HepG2 (cell line): Measurements from ENCODE around the gene PACS2. TPM values are rescaled to one million over a fixed set of nuclear protein-coding genes. Genes with fewer than 3 reads are reported as not detected.

Experiments
- ATAC-seq: fragments of 200-7000 bp; cut with Tn5 transposase; 3 replicates; pipeline ENCODE4 v1.9.1; 2020; ENCODE audit warnings: mild to moderate bottlenecking, moderate library complexity
- BruUV-seq: library from RNA; stranded (reverse); fragments of 400-500 nt; replicated peaks from 2 replicates; lab custom pipeline; 2021; lab: Mats Ljungman, UMichigan
- CTCF ChIA-PET: fragments of 300-600 bp; formaldehyde crosslinking; extraction: SDS; loops from one replicate; lab custom pipeline; 2021; ENCODE audit warnings: low total read pairs, inconsistent platforms, low intra/inter-chr PET ratio; lab: Yijun Ruan, JAX
- POLR2A ChIA-PET: fragments of 350-600 bp; sonication (Branson Sonifier 250); formaldehyde crosslinking; loops from one replicate; lab custom pipeline; 2020; ENCODE audit warnings: antibody characterized with exemption, inconsistent platforms; lab: Yijun Ruan, JAX
- DNase-seq: peaks from one replicate; pipeline ENCODE4 v3.0.0-alpha.2; 2015; ENCODE audit warnings: low spot score
- FAIRE-seq: peaks from 3 replicates; lab custom pipeline; 2011; peaks lifted over from hg19 to GRCh38; lab: Jason Lieb, UNC
- H2AFZ ChIP-seq: one replicate; pipeline ENCODE4 v1.6.1; 2011; ENCODE audit warnings: low read length, inconsistent platforms
- H3K27ac ChIP-seq: fragments of 300-600 bp; 3 replicates; pipeline ENCODE4 v1.8.0; 2011; ENCODE audit warnings: mixed run types, mild to moderate bottlenecking, mixed read lengths, low read length, inconsistent platforms; ENCODE audit not compliant: insufficient read depth; ENCODE audit errors: extremely low read length
- H3K27me3 ChIP-seq, 2 experiments: fragments of 200-600 bp in 1 of 2; 2 replicates in 1 of 2; 3 replicates in 1 of 2; pipeline versions ENCODE4 v1.6.0 to v1.8.0; 2011; ENCODE audit warnings: low read length in 2 of 2, mild to moderate bottlenecking in 2 of 2, moderate library complexity in 2 of 2, inconsistent platforms in 1 of 2; ENCODE audit not compliant: insufficient read depth in 2 of 2, control insufficient read depth in 1 of 2
- H3K36me3 ChIP-seq, 2 experiments: fragments of 200-600 bp in 1 of 2; replicated peaks in 1 of 2; 2 replicates in 1 of 2; 3 replicates in 1 of 2; pipeline versions ENCODE4 v1.5.1 to v1.8.0; 2011; ENCODE audit warnings: low read length in 2 of 2, inconsistent platforms in 1 of 2; ENCODE audit not compliant: insufficient read depth in 2 of 2, control insufficient read depth in 1 of 2
- H3K4me1 ChIP-seq: 2 replicates; pipeline ENCODE4 v1.5.1; 2012; ENCODE audit warnings: low read length, inconsistent platforms; ENCODE audit not compliant: insufficient read depth
- H3K4me2 ChIP-seq: 2 replicates; pipeline ENCODE4 v1.6.0; 2011; ENCODE audit warnings: low read depth, low read length, inconsistent platforms
- H3K4me3 ChIP-seq, 3 experiments: fragments of 200-600 bp in 1 of 3; sonication (generic), shearing (Covaris generic) in 1 of 3; replicated peaks in 1 of 3; 2 replicates each; pipeline ENCODE4 v1.5.1; 2011 to 2016; ENCODE audit warnings: low read length in 3 of 3, inconsistent platforms in 2 of 3, low read depth in 2 of 3, mild to moderate bottlenecking in 2 of 3, control low read depth in 1 of 3, mixed read lengths in 1 of 3; ENCODE audit not compliant: insufficient read depth in 1 of 3
- H3K79me2 ChIP-seq: one replicate; pipeline ENCODE4 v1.6.1; 2011; ENCODE audit warnings: low read length, inconsistent platforms; ENCODE audit not compliant: insufficient read depth
- H3K9ac ChIP-seq: 2 replicates; pipeline ENCODE4 v1.6.0; 2011; ENCODE audit warnings: mild to moderate bottlenecking, low read depth, low read length, inconsistent platforms; ENCODE audit not compliant: insufficient read depth
- H3K9me3 ChIP-seq: 2 replicates; pipeline ENCODE4 v1.5.1; 2012; ENCODE audit warnings: mild to moderate bottlenecking, low read length
- H4K20me1 ChIP-seq: 2 replicates; pipeline ENCODE4 v1.6.0; 2011; ENCODE audit warnings: inconsistent platforms, mild to moderate bottlenecking, low read length, moderate library complexity; ENCODE audit not compliant: insufficient read depth
- MED8 ChIP-seq: sonication (generic); formaldehyde crosslinking; IDR thresholded peaks from 2 replicates; pipeline ENCODE4 v1.8.1; 2023; ENCODE audit warnings: mild to moderate bottlenecking, missing genetic modification reagents; ENCODE audit not compliant: insufficient replicate concordance
- PLRG1 ChIP-seq: fragments of 450-650 bp; conservative IDR thresholded peaks from 2 replicates; pipeline ENCODE4 v1.6.1; 2016
- RBM39 ChIP-seq: fragments of 200-400 bp; formaldehyde crosslinking; IDR thresholded peaks from one replicate; pipeline ENCODE4 v1.6.1; 2018; ENCODE audit warnings: antibody characterized with exemption, mild to moderate bottlenecking, low read depth, low read length; ENCODE audit not compliant: poor library complexity, severe bottlenecking
- TMF1 ChIP-seq: sonication (generic); formaldehyde crosslinking; IDR thresholded peaks from 2 replicates; pipeline ENCODE4 v1.8.1; 2022; ENCODE audit warnings: low read depth, missing genetic modification reagents
- ZNF543 ChIP-seq: sonication (generic); formaldehyde crosslinking; IDR thresholded peaks from 2 replicates; pipeline ENCODE4 v1.4.0; 2020; ENCODE audit warnings: mild to moderate bottlenecking, missing genetic modification reagents
- ZNF619 ChIP-seq: sonication (generic); formaldehyde crosslinking; IDR thresholded peaks from 2 replicates; pipeline ENCODE4 v1.4.0; 2020; ENCODE audit warnings: mild to moderate bottlenecking, missing genetic modification reagents
- ZNF720 ChIP-seq: sonication (generic); formaldehyde crosslinking; IDR thresholded peaks from 2 replicates; pipeline ENCODE4 v1.4.0; 2020; ENCODE audit warnings: missing genetic modification reagents
- WGBS: methylation state at CpG from one replicate; pipeline ENCODE4 v1.1.6; 2017; ENCODE audit warnings: low lambda C conversion rate; 5-methylcytosine and 5-hydroxymethylcytosine counted together
- in situ Hi-C: cut with HindIII; loops from 2 replicates; pipeline ENCODE4 v1.10.0; 2017; ENCODE audit warnings: low pct_unique_long_range_greater_than_20kb; ENCODE audit not compliant: extremely low pct_ligation_motif_present
- intact Hi-C: fragments of 100-400 bp; cut with micrococcal nuclease; formaldehyde crosslinking; loops from one replicate; pipeline ENCODE4 v1.10.0; 2022; ENCODE audit not compliant: unreplicated experiment
- polyA plus RNA-seq, 8 experiments: library from polyadenylated mRNA; depleted of rRNA in 3 of 8; stranded (reverse) in 7 of 8; unstranded in 1 of 8; fragments of >200 nt; fragmentation: Illumina TruSeq in 4 of 8; extraction: Trizol in 4 of 8; gene quantifications; 2 replicates each; pipeline versions ENCODE4 v1.2.1 to v1.2.3, GENCODE V29; 2011 to 2016; ENCODE audit warnings: low read depth in 4 of 8, missing spikeins in 1 of 8, mixed read lengths in 1 of 8; ENCODE audit not compliant: insufficient read depth in 1 of 8
- total RNA-seq, 5 experiments: library from RNA; depleted of rRNA; stranded (reverse); fragments of >200 nt; fragmentation: Illumina TruSeq; extraction: Trizol; gene quantifications; 2 replicates each; pipeline ENCODE4 v1.2.3, GENCODE V29; 2016; ENCODE audit warnings: low read depth in 1 of 5
- TF ChIP-seq, protein P1 (sequence below): sonication (generic); formaldehyde crosslinking; IDR thresholded peaks from 2 replicates; pipeline ENCODE4 v1.4.0; 2020; ENCODE audit warnings: missing genetic modification reagents
- TF ChIP-seq, protein P2 (sequence below): sonication (generic); formaldehyde crosslinking; IDR thresholded peaks from 2 replicates; pipeline ENCODE4 v1.5.0; 2020; ENCODE audit warnings: mild to moderate bottlenecking, missing genetic modification reagents
- TF ChIP-seq, protein P3 (sequence below): sonication (generic); formaldehyde crosslinking; IDR thresholded peaks from 2 replicates; pipeline ENCODE4 v1.4.0; 2020; ENCODE audit warnings: mild to moderate bottlenecking, missing genetic modification reagents

Gene PACS2
- total and polyA plus RNA-seq, 2 of the 13 experiments (the other 11 are each of a cell fraction or from before 2014, with no cell fraction given) = 23.6 to 27.6 TPM

DNA sequence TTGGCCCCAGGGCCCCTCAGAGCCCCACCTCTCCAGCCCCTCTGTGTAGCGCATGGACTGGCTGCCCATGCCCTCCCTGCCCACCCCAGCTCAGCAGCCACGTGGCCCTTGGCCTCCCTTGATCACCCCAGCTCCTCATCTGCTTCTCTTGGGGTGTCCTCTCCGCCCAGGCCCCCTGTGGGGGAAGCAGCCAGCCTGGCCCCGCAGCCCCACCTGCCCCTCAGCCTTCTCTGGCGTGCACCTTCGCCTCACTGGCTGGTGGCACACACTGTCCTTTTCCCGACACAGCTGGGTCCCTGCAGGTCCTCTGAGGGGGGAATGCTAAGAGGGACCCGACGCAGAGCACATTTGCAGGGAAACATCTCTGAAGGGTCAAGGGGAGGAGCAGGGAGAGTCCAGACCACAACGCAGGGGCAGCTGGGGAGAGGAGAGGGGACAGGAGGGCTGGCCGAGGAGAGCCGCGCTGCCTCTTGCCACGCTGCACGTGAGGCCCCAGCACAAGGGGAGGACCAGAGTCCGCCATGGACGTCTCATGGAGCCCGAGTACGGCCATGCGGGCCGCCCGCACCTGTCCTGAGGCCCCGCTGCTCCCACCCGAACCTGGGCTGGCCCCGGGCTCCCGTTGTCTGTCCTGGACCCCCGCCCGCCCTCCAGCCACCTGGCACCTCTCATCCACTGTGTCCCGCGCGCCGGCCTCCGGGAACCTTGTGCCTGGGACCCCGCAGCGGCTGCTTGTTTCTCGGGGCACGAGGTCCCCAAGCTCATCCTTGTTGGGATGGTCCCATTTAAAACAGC, 36.1 kb downstream of the PACS2 start:
- CTCF ChIA-PET = no interaction called here
- Histone ChIP-seq H3K4me2 (no peak overlapping the region), H3K27ac (no peak overlapping the region), H2AFZ (no peak overlapping the region), H3K9ac (no peak overlapping the region), H3K4me1 (peaks cover 11% of the 10 kb centered on the region), H3K27me3 (no peaks in the 10 kb centered on the region), H3K79me2 (no peaks in the 10 kb centered on the region), H3K36me3 (no peaks in the 10 kb centered on the region; a peak in 1 of 5 replicates), H3K4me3 (no peak overlapping the region), H3K9me3 (no peaks in the 10 kb centered on the region), H4K20me1 (0 out of 2 replicates have a peak, but pooled peaks cover 3% of the 10 kb centered on the region)
- DNase-seq (no peak), ATAC-seq (no peak), FAIRE-seq (no peak)
- in situ Hi-C loops (no loop called here), intact Hi-C loops (no loop called here)
- no peak for TF ChIP-seq ZNF619 (CRISPR knock-in tag)
- no peak for TF ChIP-seq ZNF720 (CRISPR knock-in tag)
- TF ChIP-seq, protein P1, sequence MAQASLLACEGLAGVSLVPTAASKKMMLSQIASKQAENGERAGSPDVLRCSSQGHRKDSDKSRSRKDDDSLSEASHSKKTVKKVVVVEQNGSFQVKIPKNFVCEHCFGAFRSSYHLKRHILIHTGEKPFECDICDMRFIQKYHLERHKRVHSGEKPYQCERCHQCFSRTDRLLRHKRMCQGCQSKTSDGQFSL (CRISPR knock-in tag) = no peak
- TF ChIP-seq RBM39 = no peak
- TF ChIP-seq, protein P2, sequence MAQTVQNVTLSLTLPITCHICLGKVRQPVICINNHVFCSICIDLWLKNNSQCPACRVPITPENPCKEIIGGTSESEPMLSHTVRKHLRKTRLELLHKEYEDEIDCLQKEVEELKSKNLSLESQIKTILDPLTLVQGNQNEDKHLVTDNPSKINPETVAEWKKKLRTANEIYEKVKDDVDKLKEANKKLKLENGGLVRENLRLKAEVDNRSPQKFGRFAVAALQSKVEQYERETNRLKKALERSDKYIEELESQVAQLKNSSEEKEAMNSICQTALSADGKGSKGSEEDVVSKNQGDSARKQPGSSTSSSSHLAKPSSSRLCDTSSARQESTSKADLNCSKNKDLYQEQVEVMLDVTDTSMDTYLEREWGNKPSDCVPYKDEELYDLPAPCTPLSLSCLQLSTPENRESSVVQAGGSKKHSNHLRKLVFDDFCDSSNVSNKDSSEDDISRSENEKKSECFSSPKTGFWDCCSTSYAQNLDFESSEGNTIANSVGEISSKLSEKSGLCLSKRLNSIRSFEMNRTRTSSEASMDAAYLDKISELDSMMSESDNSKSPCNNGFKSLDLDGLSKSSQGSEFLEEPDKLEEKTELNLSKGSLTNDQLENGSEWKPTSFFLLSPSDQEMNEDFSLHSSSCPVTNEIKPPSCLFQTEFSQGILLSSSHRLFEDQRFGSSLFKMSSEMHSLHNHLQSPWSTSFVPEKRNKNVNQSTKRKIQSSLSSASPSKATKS = no peak
- TF ChIP-seq ZNF543 (CRISPR knock-in tag) = no peak
- no peak for TF ChIP-seq MED8
- TF ChIP-seq, protein P3, sequence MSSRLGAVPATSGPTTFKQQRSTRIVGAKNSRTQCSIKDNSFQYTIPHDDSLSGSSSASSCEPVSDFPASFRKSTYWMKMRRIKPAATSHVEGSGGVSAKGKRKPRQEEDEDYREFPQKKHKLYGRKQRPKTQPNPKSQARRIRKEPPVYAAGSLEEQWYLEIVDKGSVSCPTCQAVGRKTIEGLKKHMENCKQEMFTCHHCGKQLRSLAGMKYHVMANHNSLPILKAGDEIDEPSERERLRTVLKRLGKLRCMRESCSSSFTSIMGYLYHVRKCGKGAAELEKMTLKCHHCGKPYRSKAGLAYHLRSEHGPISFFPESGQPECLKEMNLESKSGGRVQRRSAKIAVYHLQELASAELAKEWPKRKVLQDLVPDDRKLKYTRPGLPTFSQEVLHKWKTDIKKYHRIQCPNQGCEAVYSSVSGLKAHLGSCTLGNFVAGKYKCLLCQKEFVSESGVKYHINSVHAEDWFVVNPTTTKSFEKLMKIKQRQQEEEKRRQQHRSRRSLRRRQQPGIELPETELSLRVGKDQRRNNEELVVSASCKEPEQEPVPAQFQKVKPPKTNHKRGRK (CRISPR knock-in tag) = no peak
- no peak for TF ChIP-seq PLRG1
- TF ChIP-seq TMF1 (CRISPR knock-in tag) = no peak
- 95% methylated on average over 29 of the region's 37 CpGs for WGBS
- no TSS peak for BruUV-seq
- POLR2A ChIA-PET = no interaction called here
